GM12878 (cell line): ENCODE measurements around the gene OGFR. TPM values are rescaled to one million over a fixed set of nuclear protein-coding genes. Genes with fewer than 3 reads are reported as not detected.

Experiments
- ATAC-seq: fragments of 200-7000 bp; cut with Tn5 transposase; 3 replicates; pipeline ENCODE4 v1.9.1; 2020; ENCODE audit warnings: mild to moderate bottlenecking, moderate library complexity
- BruUV-seq: library from RNA; stranded (reverse); fragments of 400-500 nt; replicated peaks from 2 replicates; lab custom pipeline; 2021; lab: Mats Ljungman, UMichigan
- CTCF ChIA-PET: fragments of 300-600 bp; sonication (Branson Sonifier 250); formaldehyde crosslinking; extraction: SDS; loops from one replicate; lab custom pipeline; 2021; ENCODE audit warnings: inconsistent platforms; lab: Yijun Ruan, JAX
- POLR2A ChIA-PET: fragments of 350-600 bp; formaldehyde crosslinking; extraction: SDS; loops from one replicate; lab custom pipeline; 2021; ENCODE audit warnings: inconsistent platforms; lab: Charles Lee
- RAD21 ChIA-PET: fragments of 300-600 bp; sonication (Branson Sonifier 250); formaldehyde crosslinking; loops from one replicate; lab custom pipeline; 2023; ENCODE audit warnings: antibody characterized with exemption; ENCODE audit not compliant: unreplicated experiment; lab: Charles Lee
- SMC1A ChIA-PET: fragments of 300-600 bp; sonication (Branson Sonifier 250); formaldehyde crosslinking; loops from one replicate; lab custom pipeline; 2023; ENCODE audit not compliant: unreplicated experiment, uncharacterized antibody; lab: Charles Lee
- DNase-seq: peaks from one replicate; pipeline ENCODE4 v3.0.0-alpha.2; 2011; ENCODE audit warnings: low read depth, low spot score
- FAIRE-seq: peaks from 3 replicates; lab custom pipeline; 2011; peaks lifted over from hg19 to GRCh38; lab: Jason Lieb, UNC
- H2AFZ ChIP-seq: 2 replicates; pipeline ENCODE4 v1.6.0; 2011; ENCODE audit warnings: low read depth, low read length, control low read depth; ENCODE audit not compliant: control insufficient read depth
- H3K27ac ChIP-seq: 2 replicates; pipeline ENCODE4 v1.5.1; 2011; ENCODE audit warnings: control low read depth; ENCODE audit not compliant: control insufficient read depth, insufficient read depth
- H3K27me3 ChIP-seq, 2 experiments: replicated peaks in 1 of 2; 2 replicates each; pipeline versions ENCODE4 v1.6.0 to v1.6.1; 2011; ENCODE audit warnings: low read length in 1 of 2; ENCODE audit not compliant: control insufficient read depth in 2 of 2, insufficient read depth in 2 of 2
- H3K36me3 ChIP-seq, 2 experiments: 2 replicates each; pipeline ENCODE4 v1.5.1; 2011; ENCODE audit warnings: low read length in 1 of 2; ENCODE audit not compliant: control insufficient read depth in 2 of 2, insufficient read depth in 2 of 2
- H3K4me1 ChIP-seq: 2 replicates; pipeline ENCODE4 v1.6.1; 2011; ENCODE audit warnings: mild to moderate bottlenecking, low read length, moderate library complexity, mixed read lengths; ENCODE audit not compliant: control insufficient read depth, insufficient read depth
- H3K4me2 ChIP-seq: 2 replicates; pipeline ENCODE4 v1.6.0; 2011; ENCODE audit warnings: control low read depth; ENCODE audit not compliant: control insufficient read depth, insufficient read depth
- H3K4me3 ChIP-seq: fragments of 200-600 bp; sonication (generic); 2 replicates; pipeline ENCODE4 v1.5.1; 2016
- H3K79me2 ChIP-seq: 2 replicates; pipeline ENCODE4 v1.6.0; 2011; ENCODE audit warnings: low read length; ENCODE audit not compliant: control insufficient read depth, insufficient read depth
- H3K9ac ChIP-seq: 2 replicates; pipeline ENCODE4 v1.8.0; 2011; ENCODE audit warnings: low read length, control low read depth, mixed read lengths; ENCODE audit not compliant: control insufficient read depth, insufficient read depth
- H3K9me3 ChIP-seq: replicated peaks from 3 replicates; pipeline ENCODE4 v1.5.1; 2011; ENCODE audit warnings: mild to moderate bottlenecking, low read length; ENCODE audit not compliant: control insufficient read depth, insufficient read depth
- H4K20me1 ChIP-seq: 2 replicates; pipeline ENCODE4 v1.6.0; 2011; ENCODE audit not compliant: control insufficient read depth, insufficient read depth
- PKNOX1 ChIP-seq: fragments of 450-650 bp; IDR thresholded peaks from 2 replicates; pipeline ENCODE4 v1.6.1; 2016; ENCODE audit warnings: mild to moderate bottlenecking
- RELB ChIP-seq: fragments of 450-650 bp; IDR thresholded peaks from 2 replicates; pipeline ENCODE4 v1.6.1; 2017; ENCODE audit warnings: low read depth, mild to moderate bottlenecking, moderate library complexity
- SP1 ChIP-seq: IDR thresholded peaks from one replicate; pipeline ENCODE4 v1.6.1; 2011; ENCODE audit warnings: low read depth, low read length
- ZNF687 ChIP-seq: fragments of 450-650 bp; IDR thresholded peaks from 2 replicates; pipeline ENCODE4 v1.6.1; 2017; ENCODE audit warnings: mild to moderate bottlenecking, moderate library complexity
- WGBS: methylation state at CpG from one replicate; pipeline ENCODE4 v1.1.6; 2016; ENCODE audit warnings: low lambda C conversion rate; ENCODE audit not compliant: insufficient replicate concordance, insufficient coverage; ENCODE audit errors: missing lambda C conversion rate; 5-methylcytosine and 5-hydroxymethylcytosine counted together
- in situ Hi-C: fragments of 300-500 bp; cut with MboI; formaldehyde crosslinking; loops from 9 replicates; pipeline ENCODE4 v1.14.3; 2018; ENCODE audit warnings: mixed read lengths
- intact Hi-C: fragments of 100-400 bp; cut with micrococcal nuclease; formaldehyde crosslinking; loops from one replicate; pipeline ENCODE4 v1.14.2; 2022; ENCODE audit not compliant: unreplicated experiment
- polyA plus RNA-seq, 11 experiments: library from polyadenylated mRNA; depleted of rRNA in 4 of 11; unstranded in 6 of 11; stranded (reverse) in 5 of 11; fragments of >200 nt; fragmentation: Nextera tagmentation in 4 of 11; fragmentation: Illumina TruSeq in 1 of 11; extraction: Ambion mirVana in 4 of 11; extraction: Trizol in 1 of 11; gene quantifications; 1 replicate in 1 of 11; 2 replicates in 10 of 11; pipeline versions ENCODE4 v1.2.1 to v1.2.3, GENCODE V29; 2011 to 2016; ENCODE audit warnings: inconsistent platforms in 2 of 11, missing spikeins in 2 of 11, low read depth in 1 of 11
- total RNA-seq, 4 experiments: library from RNA; depleted of rRNA in 3 of 4; stranded (reverse); fragments of >200 nt in 3 of 4; fragmentation: Illumina TruSeq in 1 of 4; extraction: Trizol in 1 of 4; gene quantifications; 2 replicates each; pipeline versions ENCODE4 v1.2.1 to v1.2.3, GENCODE V29; 2013 to 2021

Gene OGFR
- total and polyA plus RNA-seq, 10 of the 15 experiments (the other 5 are each of a cell fraction or from before 2014, with no cell fraction given): 0.72 to 62.1 (median 27.3) TPM

GRCh38 chr20:62787321-62787720, 17.3 kb upstream of the OGFR start:
- H3K4me1 ChIP-seq: peaks cover 3% of the 10 kb centered on the region
- no peak overlapping the region for H2AFZ ChIP-seq
- peaks cover 2 to 4% of the 10 kb centered on the region in 2 experiments; a peak in 2 of 4 replicates for H3K27me3 ChIP-seq
- ATAC-seq (no peak), DNase-seq (no peak), FAIRE-seq (no peak)
- no peaks in the 10 kb centered on the region; the same call in 2 of the 3 replicates for H3K9me3 ChIP-seq
- H3K4me2 ChIP-seq: no peak overlapping the region
- ChIA-PET RAD21 (no interaction called here), CTCF (no interaction called here), POLR2A (no interaction called here), SMC1A (no interaction called here)
- no peaks in the 10 kb centered on the region; a peak in 1 of 4 replicates for H3K36me3 ChIP-seq
- in situ Hi-C loops: no loop called here
- H3K79me2 ChIP-seq: no peaks in the 10 kb centered on the region
- intact Hi-C loops: no loop called here
- WGBS: 28% methylated on average over 7 of the region's 7 CpGs
- TF ChIP-seq SP1: no peak
- H3K27ac ChIP-seq: no peak overlapping the region
- no peaks in the 10 kb centered on the region for H4K20me1 ChIP-seq
- BruUV-seq: no TSS peak
- H3K9ac ChIP-seq: no peak overlapping the region
- no peak overlapping the region for H3K4me3 ChIP-seq

- H2AFZ ChIP-seq: no peak overlapping the region
- H3K27me3 ChIP-seq: peaks cover 2 to 4% of the 10 kb centered on the region in 2 experiments; a peak in 1 of 4 replicates
- no peaks in the 10 kb centered on the region for H3K79me2 ChIP-seq
- H3K9me3 ChIP-seq: no peaks in the 10 kb centered on the region; the same call in 2 of the 3 replicates
- ChIA-PET RAD21 (no interaction called here), POLR2A (no interaction called here), CTCF (no interaction called here), SMC1A (interaction anchor here (1.0 to 1.5 kb wide), 4 partner anchors 21 to 171 kb away, joined by 3 to 4 read pairs (median 3); no protein-coding TSS in a partner anchor)
- 52% methylated on average over 5 of the region's 5 CpGs for WGBS
- H3K4me1 ChIP-seq: peaks cover 3% of the 10 kb centered on the region
- no TSS peak for BruUV-seq
- intact Hi-C loops (no loop called here), in situ Hi-C loops (no loop called here)
- no peak overlapping the region for H3K4me2 ChIP-seq
- DNase-seq (no peak), ATAC-seq (no peak), FAIRE-seq (no peak)
- no peak overlapping the region for H3K4me3 ChIP-seq
- no peak overlapping the region for H3K27ac ChIP-seq
- H3K36me3 ChIP-seq: no peaks in the 10 kb centered on the region; a peak in 1 of 4 replicates
- H4K20me1 ChIP-seq: no peaks in the 10 kb centered on the region
- H3K9ac ChIP-seq: no peak overlapping the region
- TF ChIP-seq ZNF687: no peak
- TF ChIP-seq PKNOX1: peak; percentile 60
- no peak for TF ChIP-seq RELB
These were observed 16.8 kb upstream of the OGFR start for GRCh38 chr20:62787866-62788265.
